Osteoblast (primary cell): ENCODE results near the gene DMBX1. TPM values are rescaled to one million over a fixed set of nuclear protein-coding genes. Genes with fewer than 3 reads are reported as not detected.

Source experiments
- DNase-seq: peaks from one replicate; pipeline ENCODE4 v3.0.0; 2011; ENCODE audit warnings: low spot score, mixed read lengths; ENCODE audit not compliant: insufficient read length; ENCODE audit errors: missing footprints
- H2AFZ ChIP-seq: 2 replicates; pipeline ENCODE4 v1.6.0; 2011; ENCODE audit warnings: mild to moderate bottlenecking, low read length
- H3K27ac ChIP-seq: 2 replicates; pipeline ENCODE4 v1.5.1; 2011; ENCODE audit warnings: mild to moderate bottlenecking, low read depth, low read length, moderate library complexity
- H3K27me3 ChIP-seq: 2 replicates; pipeline ENCODE4 v1.6.0; 2012; ENCODE audit warnings: mild to moderate bottlenecking, control low read depth, inconsistent platforms, low read length, moderate library complexity; ENCODE audit not compliant: insufficient read depth
- H3K36me3 ChIP-seq: 2 replicates; pipeline ENCODE4 v1.5.1; 2011; ENCODE audit warnings: mild to moderate bottlenecking, low read length, control low read depth, moderate library complexity; ENCODE audit not compliant: insufficient read depth
- H3K4me1 ChIP-seq: 2 replicates; pipeline ENCODE4 v1.5.1; 2011; ENCODE audit warnings: mild to moderate bottlenecking, low read length, control low read depth, moderate library complexity; ENCODE audit not compliant: insufficient read depth
- H3K4me2 ChIP-seq: 2 replicates; pipeline ENCODE4 v1.6.0; 2011; ENCODE audit warnings: mild to moderate bottlenecking, low read length; ENCODE audit not compliant: insufficient read depth
- H3K4me3 ChIP-seq: fragments of 200-600 bp; sonication (generic); 3 replicates; pipeline ENCODE4 v1.5.1; 2012; ENCODE audit warnings: mild to moderate bottlenecking, low read length, inconsistent platforms; ENCODE audit not compliant: insufficient read depth
- H3K79me2 ChIP-seq: 2 replicates; pipeline ENCODE4 v1.6.0; 2012; ENCODE audit warnings: mild to moderate bottlenecking, low read length, control low read depth, inconsistent platforms; ENCODE audit not compliant: insufficient read depth
- H3K9me3 ChIP-seq: 2 replicates; pipeline ENCODE4 v1.5.1; 2011; ENCODE audit warnings: low read depth, low read length, control low read depth
- H4K20me1 ChIP-seq: 2 replicates; pipeline ENCODE4 v1.6.0; 2012; ENCODE audit warnings: mild to moderate bottlenecking, low read length, control low read depth; ENCODE audit not compliant: insufficient read depth
- total RNA-seq: library from RNA; depleted of rRNA; stranded (reverse); fragments of >200 nt; gene quantifications from 2 replicates; pipeline ENCODE4 v1.2.3, GENCODE V29; 2012
- TF ChIP-seq, protein P1 (sequence below): IDR thresholded peaks from 2 replicates; pipeline ENCODE4 v1.5.1; 2011; ENCODE audit warnings: mild to moderate bottlenecking, low read depth, low read length, moderate library complexity; ENCODE audit errors: extremely low read depth

DMBX1 gene
- total RNA-seq, 1 donor: not detected

DNA sequence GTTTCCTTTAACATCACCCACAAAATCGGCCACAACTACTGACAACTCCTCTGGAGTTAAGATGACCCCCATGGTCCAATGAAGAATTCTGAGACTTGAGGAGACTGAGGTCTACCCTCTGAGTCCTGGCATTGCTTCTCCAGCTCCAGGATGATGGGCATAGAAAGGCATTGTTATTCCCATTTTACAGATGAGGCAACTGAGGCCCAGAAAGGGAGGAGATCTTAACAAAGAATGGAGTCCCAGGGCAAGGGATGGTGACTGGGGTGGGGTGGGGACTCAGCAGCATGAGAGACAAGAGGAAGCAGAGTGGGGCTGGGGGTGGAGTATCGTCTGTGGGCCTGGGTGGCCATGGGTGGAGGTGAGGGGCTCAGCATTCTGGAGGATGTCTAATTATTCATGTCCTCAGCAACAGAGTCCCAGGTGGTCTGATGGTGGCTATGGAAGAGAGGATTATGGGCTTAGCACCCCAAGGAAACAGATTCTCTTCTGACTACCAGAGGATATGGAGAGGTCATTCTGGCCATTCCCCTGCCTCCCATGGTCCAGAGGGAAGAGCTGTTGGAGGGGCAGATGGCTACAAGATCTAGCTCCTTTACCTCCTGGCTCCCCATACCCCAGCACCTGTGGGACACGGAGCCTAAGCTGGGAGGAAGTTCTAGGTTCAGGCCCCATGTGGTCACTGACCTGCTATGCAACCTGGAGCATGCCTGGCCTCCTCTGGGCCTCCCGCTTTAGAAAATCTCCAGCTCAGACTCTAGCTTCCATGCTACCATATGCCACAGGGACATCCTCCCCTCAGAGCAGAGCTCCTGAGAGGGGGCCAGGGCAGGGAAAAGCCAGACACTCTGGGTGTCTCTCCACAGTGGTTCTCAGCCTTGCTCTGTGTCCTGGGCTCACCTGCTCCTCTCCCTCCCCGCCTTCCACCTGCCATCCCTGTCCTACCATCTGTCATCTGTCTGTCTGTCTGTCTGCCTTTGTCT, 37.4 kb upstream of the DMBX1 start:
- Histone ChIP-seq H3K4me1 (no peaks in the 10 kb centered on the region), H3K36me3 (no peaks in the 10 kb centered on the region), H3K27me3 (peaks cover 32% of the 10 kb centered on the region)

DNA sequence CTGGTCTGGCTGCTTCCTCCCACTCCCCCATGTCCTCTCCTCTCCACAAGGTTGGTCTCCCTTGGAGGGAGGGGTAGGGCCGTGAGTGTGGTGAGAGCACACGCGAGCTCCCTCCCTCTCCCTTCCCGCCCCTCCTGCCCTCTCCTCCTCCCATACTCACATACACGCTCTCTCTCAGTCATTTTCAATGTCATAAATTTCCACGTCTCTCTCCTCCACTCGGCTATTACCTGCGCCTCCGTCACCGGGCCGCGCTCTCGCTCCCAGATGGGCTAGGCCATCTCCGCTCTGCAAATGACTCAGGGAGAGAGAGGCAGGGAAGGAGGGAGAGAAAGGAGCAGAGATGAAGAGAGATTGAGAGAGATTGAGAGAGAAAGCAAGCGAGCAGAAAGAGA, 36.7 kb upstream of the DMBX1 start:
- no peak overlapping the region for H3K27ac ChIP-seq
- H3K4me1 ChIP-seq: no peaks in the 10 kb centered on the region
- H3K36me3 ChIP-seq: no peaks in the 10 kb centered on the region
- H3K9me3 ChIP-seq: no peaks in the 10 kb centered on the region
- no peak overlapping the region for H3K4me2 ChIP-seq
- H3K4me3 ChIP-seq: no peak overlapping the region
- no peaks in the 10 kb centered on the region for H3K79me2 ChIP-seq
- no peak overlapping the region for H2AFZ ChIP-seq
- H3K27me3 ChIP-seq: peaks cover 27% of the 10 kb centered on the region
- peak; percentile 66 for DNase-seq
- TF ChIP-seq, protein P1, sequence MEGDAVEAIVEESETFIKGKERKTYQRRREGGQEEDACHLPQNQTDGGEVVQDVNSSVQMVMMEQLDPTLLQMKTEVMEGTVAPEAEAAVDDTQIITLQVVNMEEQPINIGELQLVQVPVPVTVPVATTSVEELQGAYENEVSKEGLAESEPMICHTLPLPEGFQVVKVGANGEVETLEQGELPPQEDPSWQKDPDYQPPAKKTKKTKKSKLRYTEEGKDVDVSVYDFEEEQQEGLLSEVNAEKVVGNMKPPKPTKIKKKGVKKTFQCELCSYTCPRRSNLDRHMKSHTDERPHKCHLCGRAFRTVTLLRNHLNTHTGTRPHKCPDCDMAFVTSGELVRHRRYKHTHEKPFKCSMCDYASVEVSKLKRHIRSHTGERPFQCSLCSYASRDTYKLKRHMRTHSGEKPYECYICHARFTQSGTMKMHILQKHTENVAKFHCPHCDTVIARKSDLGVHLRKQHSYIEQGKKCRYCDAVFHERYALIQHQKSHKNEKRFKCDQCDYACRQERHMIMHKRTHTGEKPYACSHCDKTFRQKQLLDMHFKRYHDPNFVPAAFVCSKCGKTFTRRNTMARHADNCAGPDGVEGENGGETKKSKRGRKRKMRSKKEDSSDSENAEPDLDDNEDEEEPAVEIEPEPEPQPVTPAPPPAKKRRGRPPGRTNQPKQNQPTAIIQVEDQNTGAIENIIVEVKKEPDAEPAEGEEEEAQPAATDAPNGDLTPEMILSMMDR: no peak
- no peaks in the 10 kb centered on the region for H4K20me1 ChIP-seq

More for the DNA sequence above, 37.4 kb upstream of the DMBX1 start:
- Histone ChIP-seq H4K20me1 (peaks cover 4% of the 10 kb centered on the region), H3K9me3 (no peaks in the 10 kb centered on the region), H2AFZ (no peak overlapping the region), H3K4me2 (no peak overlapping the region), H3K79me2 (no peaks in the 10 kb centered on the region), H3K27ac (no peak overlapping the region), H3K4me3 (no peak overlapping the region)
- TF ChIP-seq, protein P1: no peak
- peak; percentile 76 for DNase-seq

DNA sequence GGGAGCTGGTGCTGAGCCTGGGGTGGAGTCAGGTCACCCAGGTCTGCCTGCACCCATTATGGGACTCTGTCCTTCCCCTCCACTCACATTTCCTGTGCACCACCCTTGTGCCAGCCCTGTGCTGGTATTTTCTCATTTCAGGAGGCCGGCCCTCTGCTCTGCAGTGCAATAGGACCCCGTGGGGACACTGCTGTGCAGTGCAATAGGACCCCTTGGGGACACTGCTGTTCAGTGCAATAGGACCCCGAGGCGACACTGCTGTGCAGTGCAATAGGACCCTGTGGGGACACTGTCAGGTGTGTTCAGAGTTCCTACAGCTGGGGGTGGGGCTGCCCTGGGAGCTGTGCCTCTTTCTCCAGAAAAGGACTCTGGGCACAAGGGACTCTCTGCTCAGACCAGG, 36.2 kb upstream of the DMBX1 start:
- H3K9me3 ChIP-seq: no peaks in the 10 kb centered on the region
- H2AFZ ChIP-seq: no peak overlapping the region
- no peak for DNase-seq
- no peak overlapping the region for H3K4me3 ChIP-seq
- H4K20me1 ChIP-seq: no peaks in the 10 kb centered on the region
- H3K4me2 ChIP-seq: no peak overlapping the region
- TF ChIP-seq, protein P1: no peak
- no peaks in the 10 kb centered on the region for H3K4me1 ChIP-seq
- no peak overlapping the region for H3K27ac ChIP-seq
- no peaks in the 10 kb centered on the region for H3K36me3 ChIP-seq
- H3K27me3 ChIP-seq: peaks cover 28% of the 10 kb centered on the region
- H3K79me2 ChIP-seq: no peaks in the 10 kb centered on the region

DNA sequence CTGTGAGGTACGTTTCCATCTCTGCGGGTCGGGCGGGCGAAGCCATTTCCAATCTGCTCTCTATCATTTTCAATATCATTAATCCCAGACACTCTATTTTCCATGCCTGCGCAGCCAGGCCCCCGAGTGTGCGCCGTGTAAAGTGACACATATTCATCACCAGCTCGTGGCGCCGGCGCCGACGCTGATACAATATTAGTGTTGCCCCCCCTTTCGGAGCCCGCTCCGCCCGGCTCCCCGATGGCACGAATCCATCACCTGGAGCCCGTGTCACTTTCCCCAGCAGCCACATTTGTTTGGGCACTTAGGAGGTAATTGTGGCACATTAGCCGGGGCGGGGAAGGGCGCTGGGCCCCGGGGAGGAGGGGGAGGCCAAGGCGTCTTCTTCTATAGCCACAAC, 33.7 kb upstream of the DMBX1 start:
- H3K4me1 ChIP-seq: no peaks in the 10 kb centered on the region
- no peaks in the 10 kb centered on the region for H3K36me3 ChIP-seq
- H3K4me2 ChIP-seq: no peak overlapping the region
- TF ChIP-seq, protein P1: no peak
- H3K79me2 ChIP-seq: no peaks in the 10 kb centered on the region
- peaks cover 24% of the 10 kb centered on the region for H3K27me3 ChIP-seq
- no peaks in the 10 kb centered on the region for H4K20me1 ChIP-seq
- no peak overlapping the region for H2AFZ ChIP-seq
- no peaks in the 10 kb centered on the region for H3K9me3 ChIP-seq
- no peak overlapping the region for H3K4me3 ChIP-seq
- no peak overlapping the region for H3K27ac ChIP-seq
- no peak for DNase-seq
